H1 (cell line): ENCODE results near the gene COL4A2. TPM values are rescaled to one million over a fixed set of nuclear protein-coding genes. Genes with fewer than 3 reads are reported as not detected.

Experiments
- CTCF ChIA-PET: fragments of 300-600 bp; sonication (Branson Sonifier 250); formaldehyde crosslinking; loops from one replicate; lab custom pipeline; 2021; ENCODE audit not compliant: partially characterized antibody; lab: Charles Lee
- POLR2A ChIA-PET: fragments of 300-600 bp; sonication (Branson Sonifier 250); formaldehyde crosslinking; loops from one replicate; lab custom pipeline; 2021; ENCODE audit warnings: inconsistent platforms; ENCODE audit not compliant: partially characterized antibody; lab: Charles Lee
- DNase-seq, 2 experiments: peaks; one replicate each; pipeline versions ENCODE4 v3.0.0 to v3.0.0-alpha.2; 2010 to 2022; ENCODE audit warnings: low spot score in 2 of 2, low read depth in 1 of 2, mixed read lengths in 1 of 2
- FAIRE-seq: peaks from 2 replicates; lab custom pipeline; 2011; peaks lifted over from hg19 to GRCh38; lab: Jason Lieb, UNC
- H2AFZ ChIP-seq: 2 replicates; pipeline ENCODE4 v1.8.1; 2012; ENCODE audit warnings: low read length, inconsistent platforms
- H2AK5ac ChIP-seq: 2 replicates; pipeline ENCODE4 v1.6.1; 2013; ENCODE audit warnings: low read depth, low read length
- H2BK120ac ChIP-seq: replicated peaks from 2 replicates; pipeline ENCODE3; 2013; ENCODE audit warnings: low read depth, low read length, inconsistent platforms
- H2BK12ac ChIP-seq: 2 replicates; pipeline ENCODE4 v1.6.1; 2013; ENCODE audit warnings: low read depth, low read length
- H2BK15ac ChIP-seq: 2 replicates; pipeline ENCODE4 v1.6.1; 2013; ENCODE audit warnings: low read length
- H2BK20ac ChIP-seq: 2 replicates; pipeline ENCODE4 v1.6.1; 2013; ENCODE audit warnings: low read length
- H2BK5ac ChIP-seq: 2 replicates; pipeline ENCODE4 v1.6.1; 2013; ENCODE audit warnings: low read depth, low read length
- H3K14ac ChIP-seq: 2 replicates; pipeline ENCODE4 v1.6.1; 2013; ENCODE audit warnings: inconsistent platforms; ENCODE audit not compliant: insufficient read length
- H3K18ac ChIP-seq: 2 replicates; pipeline ENCODE4 v1.6.1; 2013; ENCODE audit warnings: low read length; ENCODE audit errors: extremely low read depth
- H3K23ac ChIP-seq: 2 replicates; pipeline ENCODE4 v1.6.1; 2013; ENCODE audit warnings: inconsistent platforms; ENCODE audit not compliant: insufficient read length
- H3K23me2 ChIP-seq: 2 replicates; pipeline ENCODE4 v1.6.1; 2013; ENCODE audit warnings: low read depth, low read length
- H3K27ac ChIP-seq: 2 replicates; pipeline ENCODE4 v1.6.1; 2011; ENCODE audit warnings: low read depth, low read length, inconsistent platforms
- H3K27me3 ChIP-seq, 4 experiments: replicated peaks in 1 of 4; 1 replicate in 1 of 4; 2 replicates in 3 of 4; pipeline versions ENCODE4 v1.6.1 to v1.8.1; 2011 to 2013; ENCODE audit warnings: low read length in 3 of 4, mild to moderate bottlenecking in 3 of 4, inconsistent platforms in 2 of 4, mixed read lengths in 2 of 4, moderate library complexity in 1 of 4; ENCODE audit not compliant: control insufficient read depth in 3 of 4, insufficient read depth in 3 of 4; ENCODE audit errors: extremely low read depth in 1 of 4
- H3K36me3 ChIP-seq, 4 experiments: 2 replicates each; pipeline versions ENCODE4 v1.6.1 to v1.8.1; 2011 to 2013; ENCODE audit warnings: mild to moderate bottlenecking in 4 of 4, low read length in 3 of 4, moderate library complexity in 2 of 4, control low read depth in 1 of 4, inconsistent platforms in 1 of 4; ENCODE audit not compliant: insufficient read depth in 4 of 4, control insufficient read depth in 2 of 4
- H3K4ac ChIP-seq: replicated peaks from 2 replicates; pipeline ENCODE3; 2013; ENCODE audit warnings: low read length, low read depth, mixed read lengths, inconsistent platforms; ENCODE audit not compliant: insufficient read length
- H3K4me1 ChIP-seq, 4 experiments: replicated peaks in 1 of 4; 1 replicate in 1 of 4; 2 replicates in 3 of 4; pipeline versions ENCODE4 v1.6.1 to v1.8.1; 2011 to 2013; ENCODE audit warnings: low read length in 3 of 4, inconsistent platforms in 2 of 4, mixed read lengths in 1 of 4; ENCODE audit not compliant: insufficient read depth in 4 of 4, control insufficient read depth in 3 of 4
- H3K4me2 ChIP-seq, 2 experiments: 2 replicates each; pipeline versions ENCODE4 v1.6.1 to v1.8.1; 2011 to 2013; ENCODE audit warnings: low read depth in 2 of 2, low read length in 2 of 2, control low read depth in 1 of 2, inconsistent platforms in 1 of 2, mild to moderate bottlenecking in 1 of 2; ENCODE audit not compliant: insufficient read depth in 1 of 2
- H3K4me3 ChIP-seq, 4 experiments: fragments of 200-600, 300-600 bp in 1 of 4; sonication (generic), shearing (Covaris generic), sonication (Bioruptor Twin) in 1 of 4; 2 replicates each; pipeline versions ENCODE4 v1.5.1 to v1.8.1; 2011 to 2016; ENCODE audit warnings: low read length in 4 of 4, low read depth in 3 of 4, control low read depth in 2 of 4, inconsistent platforms in 2 of 4, mild to moderate bottlenecking in 2 of 4, mixed read lengths in 1 of 4, moderate library complexity in 1 of 4; ENCODE audit not compliant: insufficient read depth in 2 of 4; ENCODE audit errors: extremely low read depth in 1 of 4
- H3K56ac ChIP-seq: replicated peaks from 2 replicates; pipeline ENCODE3; 2013; ENCODE audit warnings: low read depth, mild to moderate bottlenecking, mixed read lengths, low read length, inconsistent platforms; ENCODE audit not compliant: insufficient read length
- H3K79me1 ChIP-seq: 2 replicates; pipeline ENCODE4 v1.6.1; 2013; ENCODE audit warnings: low read depth, low read length, control low read depth
- H3K79me2 ChIP-seq, 2 experiments: 2 replicates each; pipeline versions ENCODE4 v1.6.1 to v1.8.1; 2012 to 2013; ENCODE audit warnings: low read length in 2 of 2, mild to moderate bottlenecking in 2 of 2, inconsistent platforms in 1 of 2; ENCODE audit not compliant: insufficient read depth in 2 of 2, control insufficient read depth in 1 of 2
- H3K9ac ChIP-seq, 4 experiments: replicated peaks in 1 of 4; 1 replicate in 1 of 4; 2 replicates in 3 of 4; pipeline versions ENCODE4 v1.6.1 to v1.8.1; 2011 to 2013; ENCODE audit warnings: low read depth in 3 of 4, low read length in 3 of 4, control low read depth in 2 of 4, mild to moderate bottlenecking in 2 of 4, moderate library complexity in 2 of 4, inconsistent platforms in 1 of 4; ENCODE audit errors: extremely low read depth in 1 of 4
- H3K9me3 ChIP-seq, 2 experiments: 2 replicates each; pipeline versions ENCODE4 v1.6.1 to v1.8.1; 2012 to 2013; ENCODE audit warnings: mild to moderate bottlenecking in 2 of 2, moderate library complexity in 2 of 2, control low read depth in 1 of 2, inconsistent platforms in 1 of 2, low read depth in 1 of 2, low read length in 1 of 2, mixed read lengths in 1 of 2; ENCODE audit not compliant: insufficient read depth in 2 of 2
- H4K20me1 ChIP-seq, 2 experiments: replicated peaks in 1 of 2; 2 replicates each; pipeline versions ENCODE3 to v1.8.1; 2011 to 2013; ENCODE audit warnings: inconsistent platforms in 2 of 2, low read length in 2 of 2, mild to moderate bottlenecking in 1 of 2; ENCODE audit not compliant: insufficient read depth in 2 of 2, control insufficient read depth in 1 of 2
- H4K5ac ChIP-seq: 2 replicates; pipeline ENCODE4 v1.6.1; 2013; ENCODE audit warnings: low read length, low read depth, mixed read lengths, inconsistent platforms; ENCODE audit not compliant: insufficient read length
- H4K8ac ChIP-seq: 2 replicates; pipeline ENCODE4 v1.8.0; 2013; ENCODE audit warnings: mild to moderate bottlenecking, moderate library complexity, low read length, inconsistent platforms; ENCODE audit not compliant: insufficient read depth; ENCODE audit errors: extremely low read depth
- H4K91ac ChIP-seq: replicated peaks from 2 replicates; pipeline ENCODE3; 2013; ENCODE audit warnings: low read length, mixed read lengths, inconsistent platforms; ENCODE audit not compliant: insufficient read length
- GABPA ChIP-seq: IDR thresholded peaks from 2 replicates; pipeline ENCODE4 v1.6.1; 2011; ENCODE audit warnings: mild to moderate bottlenecking, low read length, moderate library complexity, borderline replicate concordance; ENCODE audit not compliant: insufficient read depth
- NANOG ChIP-seq: IDR thresholded peaks from 2 replicates; pipeline ENCODE4 v1.6.1; 2011; ENCODE audit warnings: low read length, low read depth, mild to moderate bottlenecking, inconsistent platforms; ENCODE audit not compliant: insufficient read depth, poor library complexity, severe bottlenecking
- WGBS, 2 experiments: shearing (Covaris generic) in 1 of 2; methylation state at CpG; one replicate each; pipeline versions ENCODE4 v1.1.6 to v1.1.7; 2013 to 2015; ENCODE audit warnings: low lambda C conversion rate in 2 of 2, mixed read lengths in 2 of 2, inconsistent platforms in 1 of 2, low coverage in 1 of 2, missing lambda C conversion rate in 1 of 2; ENCODE audit not compliant: insufficient replicate concordance in 2 of 2, insufficient coverage in 1 of 2, insufficient read length in 1 of 2; ENCODE audit errors: extremely low coverage in 1 of 2, missing lambda C conversion rate in 1 of 2; 5-methylcytosine and 5-hydroxymethylcytosine counted together
- polyA plus RNA-seq, 7 experiments: library from polyadenylated mRNA; depleted of rRNA in 3 of 7; stranded (reverse) in 5 of 7; unstranded in 2 of 7; fragments of >200 nt in 5 of 7; fragments of 200-250 nt in 2 of 7; gene quantifications; 1 replicate in 5 of 7; 2 replicates in 1 of 7; 4 replicates in 1 of 7; pipeline versions ENCODE4 v1.2.1 to v1.2.3, GENCODE V29; 2011 to 2013; ENCODE audit warnings: missing spikeins in 2 of 7, mixed read lengths in 2 of 7
- total RNA-seq: library from RNA; stranded (reverse); fragmentation: NEBNext Ultra II Directional; extraction: Animal tissue kit (Norgen Biotek cat#: 25700); gene quantifications from 2 replicates; pipeline ENCODE4 v1.2.1, GENCODE V29; 2021

COL4A2 gene
- total and polyA plus RNA-seq, 2 of the 8 experiments (the other 6 are each of a cell fraction or from before 2014, with no cell fraction given): 80.4 to 87.3 TPM

DNA sequence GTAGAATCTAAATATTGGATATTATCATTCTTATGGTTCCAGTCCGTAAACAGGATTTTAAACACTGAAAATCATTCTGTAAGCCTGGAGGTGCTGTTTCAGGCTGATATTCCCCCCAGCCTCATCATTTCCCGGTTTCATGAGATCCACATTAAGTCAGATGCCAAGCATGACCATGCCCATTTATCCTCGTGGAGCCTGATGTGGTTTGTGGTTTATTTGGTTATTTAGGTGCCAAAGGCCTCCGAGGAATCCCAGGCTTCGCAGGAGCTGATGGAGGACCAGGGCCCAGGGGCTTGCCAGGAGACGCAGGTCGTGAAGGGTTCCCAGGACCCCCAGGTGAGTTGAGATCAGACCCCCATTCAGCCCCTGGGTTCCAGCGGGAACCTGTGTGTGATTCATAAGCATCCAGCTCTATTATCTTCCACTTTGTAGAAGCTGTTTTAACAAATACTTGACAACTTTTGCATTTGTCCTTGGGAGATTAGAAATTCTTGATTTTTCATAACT, 162.0 kb downstream of the COL4A2 start:
- Histone ChIP-seq H3K4me3 (no peak overlapping the region), H3K14ac (no peak overlapping the region), H4K8ac (no peak overlapping the region), H4K5ac (no peak overlapping the region), H3K56ac (no peak overlapping the region), H3K27me3 (no peaks in the 10 kb centered on the region), H3K79me2 (no peaks in the 10 kb centered on the region), H2AK5ac (no peak overlapping the region), H2BK12ac (no peak overlapping the region), H3K4me1 (peaks cover 0 to 3% (median 1%) of the 10 kb centered on the region in 4 experiments; a peak in 3 of 7 replicates), H3K23me2 (no peaks in the 10 kb centered on the region), H2AFZ (no peak overlapping the region), H3K4me2 (no peak overlapping the region), H4K20me1 (no peaks in the 10 kb centered on the region), H3K79me1 (no peaks in the 10 kb centered on the region), H3K4ac (no peak overlapping the region), H3K36me3 (peaks cover 0 to 10% (median 6%) of the 10 kb centered on the region in 4 experiments; a peak in 5 of 8 replicates), H2BK20ac (no peak overlapping the region), H2BK5ac (no peak overlapping the region), H2BK120ac (no peak overlapping the region), H3K18ac (no peak overlapping the region), H2BK15ac (no peak overlapping the region), H3K27ac (no peak overlapping the region), H3K9ac (no peak overlapping the region), H3K9me3 (no peaks in the 10 kb centered on the region), H4K91ac (no peak overlapping the region), H3K23ac (no peak overlapping the region)
- ChIA-PET POLR2A (interaction anchor here (1.0 kb wide), 1 partner anchor 150 kb away, joined by 3 read pairs; no protein-coding TSS in a partner anchor), CTCF (interaction anchor here (1.1 kb wide), 1 partner anchor 14 kb away, joined by 3 read pairs; no protein-coding TSS in a partner anchor)
- TF ChIP-seq GABPA (no peak), NANOG (no peak)
- no peak for DNase-seq
- no peak for FAIRE-seq
- whole genome bisulfite sequencing, 2 experiments: 89% methylated on average over 8 of the region's 8 CpGs; no CpG with 5 or more reads in 1 of the 2 experiments
